ENCODE results near the gene PAK3.

GRCh38 chrX:111151764-111152163 lies 55.8 kb downstream of the PAK3 start:
- TF ChIP-seq RAD21 (IDR thresholded peaks at IDR 0.05; ENCODE audit: low read depth) (no peak), CTCF (IDR thresholded peaks at IDR 0.05 in 2 of 3, conservative IDR thresholded peaks at IDR 0.05 in 1 of 3; ENCODE audit: borderline replicate concordance in 1 of 3, insufficient read depth in 1 of 3, low read depth in 2 of 3, low read length in 2 of 3) (no peak)
